GM23338 (cell line): ENCODE measurements around the gene SH3BP2. TPM values are rescaled to one million over a fixed set of nuclear protein-coding genes. Genes with fewer than 3 reads are reported as not detected.

Source experiments
- ATAC-seq: fragments of 200-7000 bp; cut with Tn5 transposase; 3 replicates; pipeline ENCODE4 v1.9.1; 2020
- DNase-seq: peaks from one replicate; pipeline ENCODE4 v3.0.0-alpha.2; 2015; ENCODE audit warnings: low spot score
- H2AFZ ChIP-seq: fragments of 200-600 bp; sonication (generic); 2 replicates; pipeline ENCODE4 v1.8.0; 2016; ENCODE audit warnings: antibody characterized with exemption, mild to moderate bottlenecking, moderate library complexity
- H3F3A ChIP-seq: fragments of 200-600 bp; sonication (generic); replicated peaks from 2 replicates; pipeline ENCODE4 v1.8.0; 2017; ENCODE audit warnings: antibody characterized with exemption, mixed run types, low read depth
- H3K27ac ChIP-seq: fragments of 200-600 bp; sonication (generic); 2 replicates; pipeline ENCODE4 v1.6.1; 2016; ENCODE audit warnings: low read depth
- H3K27me3 ChIP-seq: fragments of 200-600 bp; sonication (generic); 2 replicates; pipeline ENCODE4 v1.8.0; 2016; ENCODE audit warnings: mild to moderate bottlenecking, mixed run types, moderate library complexity; ENCODE audit not compliant: insufficient read depth
- H3K36me3 ChIP-seq: fragments of 200-600 bp; sonication (generic); 2 replicates; pipeline ENCODE4 v1.8.0; 2016; ENCODE audit warnings: mild to moderate bottlenecking; ENCODE audit not compliant: insufficient read depth
- H3K4me1 ChIP-seq: fragments of 200-600 bp; sonication (generic); 2 replicates; pipeline ENCODE4 v1.8.0; 2016; ENCODE audit warnings: mild to moderate bottlenecking, moderate library complexity; ENCODE audit not compliant: insufficient read depth
- H3K4me2 ChIP-seq: fragments of 200-600 bp; sonication (generic); 2 replicates; pipeline ENCODE4 v1.7.1; 2017; ENCODE audit warnings: mixed run types
- H3K4me3 ChIP-seq: fragments of 200-600 bp; sonication (generic); 2 replicates; pipeline ENCODE4 v1.6.1; 2016; ENCODE audit warnings: mixed run types
- H3K79me2 ChIP-seq: fragments of 200-600 bp; sonication (generic); replicated peaks from 2 replicates; pipeline ENCODE4 v1.8.0; 2017; ENCODE audit warnings: mild to moderate bottlenecking; ENCODE audit not compliant: insufficient read depth
- H3K9me2 ChIP-seq: fragments of 200-600 bp; sonication (generic); 2 replicates; pipeline ENCODE4 v1.8.0; 2017; ENCODE audit not compliant: insufficient read depth
- H4K20me1 ChIP-seq: fragments of 200-600 bp; sonication (generic); replicated peaks from 2 replicates; pipeline ENCODE4 v1.8.0; 2017; ENCODE audit warnings: mild to moderate bottlenecking; ENCODE audit not compliant: insufficient read depth
- H3K27ac Mint-ChIP-seq: 2 replicates; pipeline ENCODE4 v1.8.0; 2020; ENCODE audit warnings: inconsistent platforms, mild to moderate bottlenecking, moderate library complexity, mixed read lengths
- H3K27me3 Mint-ChIP-seq: 3 replicates; pipeline ENCODE4 v1.8.0; 2022; ENCODE audit warnings: low read depth, mild to moderate bottlenecking, moderate library complexity, mixed read lengths, inconsistent platforms; ENCODE audit not compliant: insufficient read depth, poor library complexity
- H3K36me3 Mint-ChIP-seq: 3 replicates; pipeline ENCODE4 v1.8.0; 2021; ENCODE audit warnings: low read depth, mild to moderate bottlenecking, inconsistent platforms, moderate library complexity, mixed read lengths
- H3K4me1 Mint-ChIP-seq: 3 replicates; pipeline ENCODE4 v1.8.0; 2020; ENCODE audit warnings: mild to moderate bottlenecking, inconsistent platforms, mixed read lengths
- H3K4me3 Mint-ChIP-seq: 3 replicates; pipeline ENCODE4 v1.8.0; 2021; ENCODE audit warnings: moderate library complexity, mild to moderate bottlenecking, inconsistent platforms, mixed read lengths
- H3K9me3 Mint-ChIP-seq: 3 replicates; pipeline ENCODE4 v1.8.0; 2020; ENCODE audit warnings: moderate library complexity, mild to moderate bottlenecking, inconsistent platforms, mixed read lengths
- CREB1 ChIP-seq: fragments of 250-450 bp; sonication (Bioruptor Pico); IDR thresholded peaks from 2 replicates; pipeline ENCODE4 v1.5.0; 2020; ENCODE audit warnings: low read depth, mild to moderate bottlenecking, moderate library complexity
- EZH2 ChIP-seq: fragments of 200-600 bp; sonication (generic); IDR thresholded peaks from one replicate; pipeline ENCODE4 v1.8.0; 2017; ENCODE audit warnings: antibody characterized with exemption, mild to moderate bottlenecking, low read depth; ENCODE audit not compliant: unreplicated experiment
- EZH2phosphoT487 ChIP-seq: fragments of 200-600 bp; sonication (generic); IDR thresholded peaks from one replicate; pipeline ENCODE4 v1.8.1; 2018; ENCODE audit warnings: antibody characterized with exemption; ENCODE audit not compliant: unreplicated experiment
- JUNB ChIP-seq: IDR thresholded peaks from one replicate; pipeline ENCODE4 v1.6.1; 2016; ENCODE audit warnings: antibody characterized with exemption; ENCODE audit not compliant: unreplicated experiment
- NANOG ChIP-seq: IDR thresholded peaks from 2 replicates; pipeline ENCODE4 v1.6.1; 2016; ENCODE audit warnings: antibody characterized with exemption, borderline replicate concordance
- POLR2AphosphoS5 ChIP-seq: IDR thresholded peaks from 2 replicates; pipeline ENCODE4 v1.6.1; 2016; ENCODE audit warnings: antibody characterized with exemption, low read depth
- STAT1 ChIP-seq: IDR thresholded peaks from one replicate; pipeline ENCODE4 v1.6.1; 2016; ENCODE audit warnings: antibody characterized with exemption; ENCODE audit not compliant: unreplicated experiment
- ZNF114 ChIP-seq: fragments of 250-450 bp; sonication (Bioruptor Pico); IDR thresholded peaks from 2 replicates; pipeline ENCODE4 v1.5.0; 2020; ENCODE audit warnings: mild to moderate bottlenecking, moderate library complexity
- ZNF331 ChIP-seq: fragments of 250-450 bp; sonication (Bioruptor Pico); IDR thresholded peaks from 2 replicates; pipeline ENCODE4 v1.5.0; 2020; ENCODE audit warnings: low read depth, mild to moderate bottlenecking, moderate library complexity
- polyA plus RNA-seq: library from polyadenylated mRNA; unstranded; fragments of >200 nt; fragmentation: Nextera tagmentation; extraction: Ambion mirVana; gene quantifications from 2 replicates; pipeline ENCODE4 v1.2.1, GENCODE V29; 2016
- total RNA-seq: library from RNA; depleted of rRNA; stranded (reverse); fragments of >200 nt; shearing (Covaris generic); gene quantifications from 2 replicates; pipeline ENCODE4 v1.2.3, GENCODE V29; 2014
- TF ChIP-seq, protein P1 (sequence below): fragments of 250-450 bp; sonication (Bioruptor Pico); IDR thresholded peaks from 2 replicates; pipeline ENCODE4 v1.5.0; 2020; ENCODE audit warnings: mild to moderate bottlenecking, moderate library complexity
- TF ChIP-seq, protein P2 (sequence below): IDR thresholded peaks from one replicate; pipeline ENCODE4 v1.6.1; 2018; ENCODE audit warnings: antibody characterized with exemption; ENCODE audit not compliant: unreplicated experiment
- TF ChIP-seq, protein P3 (sequence below), 2 experiments: fragments of 200-600 bp in 1 of 2; sonication (generic) in 1 of 2; conservative IDR thresholded peaks; 2 replicates each; pipeline versions ENCODE4 v1.5.1 to v1.6.1; 2016 to 2017; ENCODE audit warnings: antibody characterized with exemption in 2 of 2, low read depth in 2 of 2, mild to moderate bottlenecking in 2 of 2, moderate library complexity in 1 of 2
- TF ChIP-seq, protein P4 (sequence below): IDR thresholded peaks from 2 replicates; pipeline ENCODE4 v1.6.1; 2016; ENCODE audit warnings: antibody characterized with exemption

SH3BP2 gene
- total and polyA plus RNA-seq, 2 experiments from 2014 or later = 15.2 to 43.9 TPM

DNA sequence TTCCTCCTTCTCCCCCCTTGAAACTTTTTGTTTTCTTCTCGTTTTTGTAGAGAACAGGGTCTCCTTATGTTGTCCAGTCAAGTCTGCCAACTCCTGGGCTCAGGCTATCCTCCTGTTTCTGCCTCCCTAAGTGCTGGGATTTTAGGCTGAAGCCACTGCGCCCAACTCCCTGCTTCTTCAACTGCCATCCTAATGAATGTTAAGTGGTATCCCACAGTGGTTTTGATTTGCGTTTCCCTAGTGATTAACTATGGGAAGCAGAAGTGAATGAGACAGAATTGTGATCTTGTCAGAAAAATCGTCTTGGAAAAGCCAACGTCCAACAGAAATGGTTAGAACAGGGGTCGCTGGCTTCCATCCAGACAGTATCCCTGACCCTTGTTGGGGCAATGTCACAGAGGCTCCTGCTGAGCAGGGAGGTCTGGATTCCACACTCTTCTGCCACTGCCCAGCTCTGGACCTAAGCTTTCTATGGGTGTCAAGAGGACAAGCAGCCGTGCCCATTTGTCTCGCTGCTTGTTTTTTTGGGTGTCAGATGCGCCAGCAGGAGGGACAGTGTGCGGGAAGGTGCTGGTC lies 49.9 kb downstream of the SH3BP2 start:
- peak overlapping the region; percentile 54; the same call in 1 of the 2 replicates for H2AFZ ChIP-seq
- DNase-seq = peak; percentile 44
- peak; percentile 24 for ATAC-seq

More for the DNA sequence above, 49.9 kb downstream of the SH3BP2 start:
- Histone ChIP-seq H3K4me3 (peak overlapping the region; percentile 67), H3K4me1 (peaks cover 12% of the 10 kb centered on the region), H3K9me2 (no peaks in the 10 kb centered on the region), H3F3A (0 out of 2 replicates have a peak, but pooled peaks cover 8% of the 10 kb centered on the region), H3K27ac (no peak overlapping the region), H3K27me3 (no peaks in the 10 kb centered on the region), H3K79me2 (peaks cover 36% of the 10 kb centered on the region), H4K20me1 (no peaks in the 10 kb centered on the region; the same call in 1 of the 2 replicates), H3K4me2 (peak overlapping the region; percentile 93), H3K36me3 (no peaks in the 10 kb centered on the region)
- Mint-ChIP-seq H3K9me3 (peaks cover 4% of the 10 kb centered on the region; the same call in 1 of the 3 replicates), H3K4me1 (peaks cover 22% of the 10 kb centered on the region), H3K4me3 (peak overlapping the region; percentile 80), H3K27me3 (peaks cover 3% of the 10 kb centered on the region), H3K36me3 (peaks cover 3% of the 10 kb centered on the region; the same call in 1 of the 3 replicates), H3K27ac (peak overlapping the region; percentile 24; the same call in 1 of the 2 replicates)
- TF ChIP-seq, protein P1, sequence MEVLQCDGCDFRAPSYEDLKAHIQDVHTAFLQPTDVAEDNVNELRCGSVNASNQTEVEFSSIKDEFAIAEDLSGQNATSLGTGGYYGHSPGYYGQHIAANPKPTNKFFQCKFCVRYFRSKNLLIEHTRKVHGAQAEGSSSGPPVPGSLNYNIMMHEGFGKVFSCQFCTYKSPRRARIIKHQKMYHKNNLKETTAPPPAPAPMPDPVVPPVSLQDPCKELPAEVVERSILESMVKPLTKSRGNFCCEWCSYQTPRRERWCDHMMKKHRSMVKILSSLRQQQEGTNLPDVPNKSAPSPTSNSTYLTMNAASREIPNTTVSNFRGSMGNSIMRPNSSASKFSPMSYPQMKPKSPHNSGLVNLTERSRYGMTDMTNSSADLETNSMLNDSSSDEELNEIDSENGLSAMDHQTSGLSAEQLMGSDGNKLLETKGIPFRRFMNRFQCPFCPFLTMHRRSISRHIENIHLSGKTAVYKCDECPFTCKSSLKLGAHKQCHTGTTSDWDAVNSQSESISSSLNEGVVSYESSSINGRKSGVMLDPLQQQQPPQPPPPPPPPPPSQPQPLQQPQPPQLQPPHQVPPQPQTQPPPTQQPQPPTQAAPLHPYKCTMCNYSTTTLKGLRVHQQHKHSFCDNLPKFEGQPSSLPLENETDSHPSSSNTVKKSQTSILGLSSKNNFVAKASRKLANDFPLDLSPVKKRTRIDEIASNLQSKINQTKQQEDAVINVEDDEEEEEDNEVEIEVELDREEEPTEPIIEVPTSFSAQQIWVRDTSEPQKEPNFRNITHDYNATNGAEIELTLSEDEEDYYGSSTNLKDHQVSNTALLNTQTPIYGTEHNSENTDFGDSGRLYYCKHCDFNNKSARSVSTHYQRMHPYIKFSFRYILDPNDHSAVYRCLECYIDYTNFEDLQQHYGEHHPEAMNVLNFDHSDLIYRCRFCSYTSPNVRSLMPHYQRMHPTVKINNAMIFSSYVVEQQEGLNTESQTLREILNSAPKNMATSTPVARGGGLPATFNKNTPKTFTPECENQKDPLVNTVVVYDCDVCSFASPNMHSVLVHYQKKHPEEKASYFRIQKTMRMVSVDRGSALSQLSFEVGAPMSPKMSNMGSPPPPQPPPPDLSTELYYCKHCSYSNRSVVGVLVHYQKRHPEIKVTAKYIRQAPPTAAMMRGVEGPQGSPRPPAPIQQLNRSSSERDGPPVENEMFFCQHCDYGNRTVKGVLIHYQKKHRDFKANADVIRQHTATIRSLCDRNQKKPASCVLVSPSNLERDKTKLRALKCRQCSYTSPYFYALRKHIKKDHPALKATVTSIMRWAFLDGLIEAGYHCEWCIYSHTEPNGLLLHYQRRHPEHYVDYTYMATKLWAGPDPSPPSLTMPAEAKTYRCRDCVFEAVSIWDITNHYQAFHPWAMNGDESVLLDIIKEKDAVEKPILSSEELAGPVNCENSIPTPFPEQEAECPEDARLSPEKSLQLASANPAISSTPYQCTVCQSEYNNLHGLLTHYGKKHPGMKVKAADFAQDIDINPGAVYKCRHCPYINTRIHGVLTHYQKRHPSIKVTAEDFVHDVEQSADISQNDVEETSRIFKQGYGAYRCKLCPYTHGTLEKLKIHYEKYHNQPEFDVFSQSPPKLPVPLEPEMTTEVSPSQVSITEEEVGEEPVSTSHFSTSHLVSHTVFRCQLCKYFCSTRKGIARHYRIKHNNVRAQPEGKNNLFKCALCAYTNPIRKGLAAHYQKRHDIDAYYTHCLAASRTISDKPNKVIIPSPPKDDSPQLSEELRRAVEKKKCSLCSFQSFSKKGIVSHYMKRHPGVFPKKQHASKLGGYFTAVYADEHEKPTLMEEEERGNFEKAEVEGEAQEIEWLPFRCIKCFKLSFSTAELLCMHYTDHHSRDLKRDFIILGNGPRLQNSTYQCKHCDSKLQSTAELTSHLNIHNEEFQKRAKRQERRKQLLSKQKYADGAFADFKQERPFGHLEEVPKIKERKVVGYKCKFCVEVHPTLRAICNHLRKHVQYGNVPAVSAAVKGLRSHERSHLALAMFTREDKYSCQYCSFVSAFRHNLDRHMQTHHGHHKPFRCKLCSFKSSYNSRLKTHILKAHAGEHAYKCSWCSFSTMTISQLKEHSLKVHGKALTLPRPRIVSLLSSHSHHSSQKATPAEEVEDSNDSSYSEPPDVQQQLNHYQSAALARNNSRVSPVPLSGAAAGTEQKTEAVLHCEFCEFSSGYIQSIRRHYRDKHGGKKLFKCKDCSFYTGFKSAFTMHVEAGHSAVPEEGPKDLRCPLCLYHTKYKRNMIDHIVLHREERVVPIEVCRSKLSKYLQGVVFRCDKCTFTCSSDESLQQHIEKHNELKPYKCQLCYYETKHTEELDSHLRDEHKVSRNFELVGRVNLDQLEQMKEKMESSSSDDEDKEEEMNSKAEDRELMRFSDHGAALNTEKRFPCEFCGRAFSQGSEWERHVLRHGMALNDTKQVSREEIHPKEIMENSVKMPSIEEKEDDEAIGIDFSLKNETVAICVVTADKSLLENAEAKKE (CRISPR knock-in tag) = no peak
- TF ChIP-seq NANOG (no peak), CREB1 (no peak), ZNF114 (CRISPR knock-in tag) (no peak), EZH2 (no peak), EZH2phosphoT487 (no peak), POLR2AphosphoS5 (no peak), JUNB (no peak), ZNF331 (CRISPR knock-in tag) (no peak), STAT1 (no peak)
- TF ChIP-seq, protein P2, sequence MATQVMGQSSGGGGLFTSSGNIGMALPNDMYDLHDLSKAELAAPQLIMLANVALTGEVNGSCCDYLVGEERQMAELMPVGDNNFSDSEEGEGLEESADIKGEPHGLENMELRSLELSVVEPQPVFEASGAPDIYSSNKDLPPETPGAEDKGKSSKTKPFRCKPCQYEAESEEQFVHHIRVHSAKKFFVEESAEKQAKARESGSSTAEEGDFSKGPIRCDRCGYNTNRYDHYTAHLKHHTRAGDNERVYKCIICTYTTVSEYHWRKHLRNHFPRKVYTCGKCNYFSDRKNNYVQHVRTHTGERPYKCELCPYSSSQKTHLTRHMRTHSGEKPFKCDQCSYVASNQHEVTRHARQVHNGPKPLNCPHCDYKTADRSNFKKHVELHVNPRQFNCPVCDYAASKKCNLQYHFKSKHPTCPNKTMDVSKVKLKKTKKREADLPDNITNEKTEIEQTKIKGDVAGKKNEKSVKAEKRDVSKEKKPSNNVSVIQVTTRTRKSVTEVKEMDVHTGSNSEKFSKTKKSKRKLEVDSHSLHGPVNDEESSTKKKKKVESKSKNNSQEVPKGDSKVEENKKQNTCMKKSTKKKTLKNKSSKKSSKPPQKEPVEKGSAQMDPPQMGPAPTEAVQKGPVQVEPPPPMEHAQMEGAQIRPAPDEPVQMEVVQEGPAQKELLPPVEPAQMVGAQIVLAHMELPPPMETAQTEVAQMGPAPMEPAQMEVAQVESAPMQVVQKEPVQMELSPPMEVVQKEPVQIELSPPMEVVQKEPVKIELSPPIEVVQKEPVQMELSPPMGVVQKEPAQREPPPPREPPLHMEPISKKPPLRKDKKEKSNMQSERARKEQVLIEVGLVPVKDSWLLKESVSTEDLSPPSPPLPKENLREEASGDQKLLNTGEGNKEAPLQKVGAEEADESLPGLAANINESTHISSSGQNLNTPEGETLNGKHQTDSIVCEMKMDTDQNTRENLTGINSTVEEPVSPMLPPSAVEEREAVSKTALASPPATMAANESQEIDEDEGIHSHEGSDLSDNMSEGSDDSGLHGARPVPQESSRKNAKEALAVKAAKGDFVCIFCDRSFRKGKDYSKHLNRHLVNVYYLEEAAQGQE = no peak
- TF ChIP-seq, protein P3, sequence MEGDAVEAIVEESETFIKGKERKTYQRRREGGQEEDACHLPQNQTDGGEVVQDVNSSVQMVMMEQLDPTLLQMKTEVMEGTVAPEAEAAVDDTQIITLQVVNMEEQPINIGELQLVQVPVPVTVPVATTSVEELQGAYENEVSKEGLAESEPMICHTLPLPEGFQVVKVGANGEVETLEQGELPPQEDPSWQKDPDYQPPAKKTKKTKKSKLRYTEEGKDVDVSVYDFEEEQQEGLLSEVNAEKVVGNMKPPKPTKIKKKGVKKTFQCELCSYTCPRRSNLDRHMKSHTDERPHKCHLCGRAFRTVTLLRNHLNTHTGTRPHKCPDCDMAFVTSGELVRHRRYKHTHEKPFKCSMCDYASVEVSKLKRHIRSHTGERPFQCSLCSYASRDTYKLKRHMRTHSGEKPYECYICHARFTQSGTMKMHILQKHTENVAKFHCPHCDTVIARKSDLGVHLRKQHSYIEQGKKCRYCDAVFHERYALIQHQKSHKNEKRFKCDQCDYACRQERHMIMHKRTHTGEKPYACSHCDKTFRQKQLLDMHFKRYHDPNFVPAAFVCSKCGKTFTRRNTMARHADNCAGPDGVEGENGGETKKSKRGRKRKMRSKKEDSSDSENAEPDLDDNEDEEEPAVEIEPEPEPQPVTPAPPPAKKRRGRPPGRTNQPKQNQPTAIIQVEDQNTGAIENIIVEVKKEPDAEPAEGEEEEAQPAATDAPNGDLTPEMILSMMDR (conservative IDR thresholded peaks at IDR 0.05; ENCODE audit: low read depth in 2 of 2) = no peak
- TF ChIP-seq, protein P4, sequence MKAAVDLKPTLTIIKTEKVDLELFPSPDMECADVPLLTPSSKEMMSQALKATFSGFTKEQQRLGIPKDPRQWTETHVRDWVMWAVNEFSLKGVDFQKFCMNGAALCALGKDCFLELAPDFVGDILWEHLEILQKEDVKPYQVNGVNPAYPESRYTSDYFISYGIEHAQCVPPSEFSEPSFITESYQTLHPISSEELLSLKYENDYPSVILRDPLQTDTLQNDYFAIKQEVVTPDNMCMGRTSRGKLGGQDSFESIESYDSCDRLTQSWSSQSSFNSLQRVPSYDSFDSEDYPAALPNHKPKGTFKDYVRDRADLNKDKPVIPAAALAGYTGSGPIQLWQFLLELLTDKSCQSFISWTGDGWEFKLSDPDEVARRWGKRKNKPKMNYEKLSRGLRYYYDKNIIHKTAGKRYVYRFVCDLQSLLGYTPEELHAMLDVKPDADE = no peak
